Measurements from ENCODE around the gene CADM1.

Gene CADM1

DNA sequence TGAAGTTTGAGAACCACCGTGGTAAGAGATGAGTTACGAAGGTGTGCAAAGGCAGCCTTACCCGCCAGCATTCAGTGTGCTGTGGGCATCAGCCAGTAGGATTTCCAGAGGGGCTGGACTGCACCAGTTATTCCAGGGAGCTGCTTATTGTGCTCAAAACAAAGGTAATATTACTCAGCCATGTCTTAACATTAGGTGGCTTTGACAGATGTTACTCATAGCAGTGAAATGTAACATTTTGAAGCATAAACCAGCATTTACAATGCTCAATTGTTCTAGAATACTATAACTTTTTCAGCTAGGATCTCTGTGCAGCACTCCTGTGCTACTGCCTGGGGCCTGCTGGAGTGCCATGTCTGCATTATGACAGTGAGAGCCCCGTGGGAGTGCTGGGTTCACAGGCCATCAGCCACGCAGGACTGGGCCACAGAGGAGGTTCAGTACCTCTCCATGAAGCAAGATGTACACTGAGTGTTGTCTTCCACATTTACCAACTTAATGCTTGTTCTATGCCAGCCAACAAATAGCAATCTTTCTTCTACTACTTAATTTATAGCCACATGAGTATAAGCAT, 238.1 kb downstream of the CADM1 start:
- Histone ChIP-seq H3K4me1 (ENCODE audit: insufficient read depth, low read length) (peaks cover 13% of the 10 kb centered on the region), H3K27ac (ENCODE audit: low read depth, low read length) (no peak overlapping the region), H3K9ac (ENCODE audit: low read length) (no peak overlapping the region), H3K4me3 (ENCODE audit: low read depth in 1 of 2, low read length in 2 of 2) (no peak overlapping the region), H3K36me3 (ENCODE audit: insufficient read depth, low read length) (no peaks in the 10 kb centered on the region), H3K9me3 (ENCODE audit: low read length) (no peaks in the 10 kb centered on the region), H3K27me3 (ENCODE audit: control insufficient read depth in 1 of 2, insufficient read depth in 2 of 2, low read length in 2 of 2) (no peaks in the 10 kb centered on the region)

DNA sequence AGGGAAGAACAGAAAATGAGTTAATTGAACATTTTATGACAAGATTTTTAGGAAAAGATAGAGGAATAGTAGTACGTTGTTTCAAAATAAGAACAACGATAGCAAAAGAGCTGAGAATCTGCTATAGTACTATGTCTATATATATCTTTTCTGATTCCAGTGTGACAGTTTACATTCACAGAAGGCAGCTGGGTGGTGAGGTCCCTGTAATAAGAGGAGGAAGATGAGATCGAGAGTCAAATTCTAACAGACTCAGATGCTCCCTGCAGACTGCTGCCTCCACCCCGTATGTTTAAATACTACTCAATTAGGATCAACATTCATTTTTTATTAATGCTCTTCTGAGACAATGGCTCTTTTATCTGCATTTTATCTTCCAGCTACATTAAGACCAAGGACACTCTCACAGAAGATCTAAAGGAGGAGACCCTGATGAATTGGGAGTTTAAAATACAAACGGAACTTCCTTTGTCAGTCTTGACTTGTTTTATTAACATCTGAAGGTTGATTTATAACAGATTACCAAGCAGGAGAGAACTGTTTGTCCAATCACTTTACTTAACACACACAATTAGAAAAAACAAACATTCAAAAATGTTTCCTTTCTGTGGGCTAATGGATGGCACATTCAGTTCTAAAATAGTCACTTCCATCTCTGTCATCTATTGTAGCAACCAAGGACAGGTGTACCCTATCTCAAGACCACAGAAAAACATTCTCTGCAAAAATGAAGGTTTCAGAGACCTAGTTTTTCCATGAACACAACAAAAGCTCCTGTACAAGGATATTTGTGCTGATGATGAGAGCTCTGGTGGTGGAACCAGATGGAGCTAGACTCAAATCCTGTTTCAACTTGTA, 240.2 kb downstream of the CADM1 start:
- H3K4me3 ChIP-seq (ENCODE audit: low read depth in 1 of 2, low read length in 2 of 2) = no peak overlapping the region
- H3K9ac ChIP-seq (ENCODE audit: low read length) = no peak overlapping the region

DNA sequence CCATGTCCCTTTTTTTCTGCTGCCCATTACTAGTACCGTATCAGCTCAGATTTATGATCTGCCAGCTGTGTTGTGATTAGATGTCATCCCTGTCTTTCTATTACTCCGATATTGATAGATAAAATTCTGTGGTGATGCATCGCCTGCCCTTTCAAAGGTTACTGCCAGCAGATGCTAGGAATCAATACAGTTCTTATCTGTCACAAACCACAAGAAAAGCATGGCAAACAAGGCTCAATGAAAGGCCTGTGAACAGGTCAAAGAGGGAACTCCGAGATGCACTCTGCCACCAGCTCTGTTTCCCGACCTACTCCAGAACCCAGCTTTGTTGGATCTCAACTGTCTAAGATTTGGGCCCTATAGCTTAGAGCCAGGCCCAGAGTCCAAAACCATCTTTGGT, 246.0 kb downstream of the CADM1 start:
- Histone ChIP-seq H3K9me3 (ENCODE audit: low read length) (no peaks in the 10 kb centered on the region), H3K4me3 (ENCODE audit: low read depth in 1 of 2, low read length in 2 of 2) (no peak overlapping the region), H3K9ac (ENCODE audit: low read length) (no peak overlapping the region), H3K27me3 (ENCODE audit: control insufficient read depth in 1 of 2, insufficient read depth in 2 of 2, low read length in 2 of 2) (no peaks in the 10 kb centered on the region), H3K4me1 (ENCODE audit: insufficient read depth, low read length) (no peaks in the 10 kb centered on the region), H3K36me3 (ENCODE audit: insufficient read depth, low read length) (no peaks in the 10 kb centered on the region), H3K27ac (ENCODE audit: low read depth, low read length) (no peak overlapping the region)

More for the DNA sequence above, 240.2 kb downstream of the CADM1 start:
- Histone ChIP-seq H3K27ac (ENCODE audit: low read depth, low read length) (no peak overlapping the region), H3K9me3 (ENCODE audit: low read length) (no peaks in the 10 kb centered on the region), H3K4me1 (ENCODE audit: insufficient read depth, low read length) (peaks cover 13% of the 10 kb centered on the region), H3K27me3 (ENCODE audit: control insufficient read depth in 1 of 2, insufficient read depth in 2 of 2, low read length in 2 of 2) (no peaks in the 10 kb centered on the region), H3K36me3 (ENCODE audit: insufficient read depth, low read length) (no peaks in the 10 kb centered on the region)

DNA sequence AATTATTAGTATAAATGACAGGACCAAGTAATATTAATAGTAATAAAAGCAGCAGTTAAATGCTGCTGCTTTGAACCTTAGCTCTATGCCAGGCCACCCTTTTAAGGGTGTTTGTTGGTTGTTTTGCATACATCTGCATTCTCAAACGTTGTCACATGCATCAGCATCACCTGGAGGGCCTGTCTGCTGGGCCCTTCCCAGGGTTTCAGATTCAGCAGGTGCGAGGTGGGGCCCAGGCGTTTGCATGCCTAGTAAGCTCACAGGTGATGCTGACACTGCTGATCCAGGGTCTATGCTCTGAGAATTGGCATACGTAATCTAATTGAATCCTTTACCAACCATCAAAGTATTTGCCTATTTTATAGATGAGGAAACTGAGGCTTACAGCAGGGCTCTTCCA, 246.5 kb downstream of the CADM1 start:
- H3K4me3 ChIP-seq (ENCODE audit: low read depth in 1 of 2, low read length in 2 of 2) = no peak overlapping the region
- no peaks in the 10 kb centered on the region for H3K36me3 ChIP-seq (ENCODE audit: insufficient read depth, low read length)
- no peak overlapping the region for H3K27ac ChIP-seq (ENCODE audit: low read depth, low read length)
- H3K27me3 ChIP-seq (ENCODE audit: control insufficient read depth in 1 of 2, insufficient read depth in 2 of 2, low read length in 2 of 2) = no peaks in the 10 kb centered on the region
- no peaks in the 10 kb centered on the region for H3K4me1 ChIP-seq (ENCODE audit: insufficient read depth, low read length)
- H3K9me3 ChIP-seq (ENCODE audit: low read length) = no peaks in the 10 kb centered on the region
- no peak overlapping the region for H3K9ac ChIP-seq (ENCODE audit: low read length)

DNA sequence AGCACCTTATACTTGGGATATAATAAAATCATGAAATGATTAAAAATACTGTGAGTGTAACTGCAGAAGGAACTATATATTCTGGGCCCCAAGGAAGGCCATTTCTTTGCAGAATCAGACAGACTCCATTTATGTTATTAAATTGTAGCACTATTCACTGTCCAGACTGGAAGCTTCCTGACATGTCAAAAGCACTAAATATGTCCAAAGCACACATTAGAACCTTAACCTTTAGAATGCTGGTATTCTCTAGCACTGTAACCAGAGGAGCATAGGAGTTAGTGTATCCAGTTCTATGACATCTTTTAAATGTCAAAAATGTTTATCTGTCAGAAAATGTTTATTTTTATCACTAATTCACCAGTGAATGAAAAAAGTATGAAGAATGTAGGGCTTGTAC, 246.9 kb downstream of the CADM1 start:
- Histone ChIP-seq H3K27ac (ENCODE audit: low read depth, low read length) (no peak overlapping the region), H3K9me3 (ENCODE audit: low read length) (no peaks in the 10 kb centered on the region), H3K36me3 (ENCODE audit: insufficient read depth, low read length) (no peaks in the 10 kb centered on the region), H3K4me1 (ENCODE audit: insufficient read depth, low read length) (no peaks in the 10 kb centered on the region), H3K27me3 (ENCODE audit: control insufficient read depth in 1 of 2, insufficient read depth in 2 of 2, low read length in 2 of 2) (no peaks in the 10 kb centered on the region), H3K4me3 (ENCODE audit: low read depth in 1 of 2, low read length in 2 of 2) (no peak overlapping the region), H3K9ac (ENCODE audit: low read length) (no peak overlapping the region)

DNA sequence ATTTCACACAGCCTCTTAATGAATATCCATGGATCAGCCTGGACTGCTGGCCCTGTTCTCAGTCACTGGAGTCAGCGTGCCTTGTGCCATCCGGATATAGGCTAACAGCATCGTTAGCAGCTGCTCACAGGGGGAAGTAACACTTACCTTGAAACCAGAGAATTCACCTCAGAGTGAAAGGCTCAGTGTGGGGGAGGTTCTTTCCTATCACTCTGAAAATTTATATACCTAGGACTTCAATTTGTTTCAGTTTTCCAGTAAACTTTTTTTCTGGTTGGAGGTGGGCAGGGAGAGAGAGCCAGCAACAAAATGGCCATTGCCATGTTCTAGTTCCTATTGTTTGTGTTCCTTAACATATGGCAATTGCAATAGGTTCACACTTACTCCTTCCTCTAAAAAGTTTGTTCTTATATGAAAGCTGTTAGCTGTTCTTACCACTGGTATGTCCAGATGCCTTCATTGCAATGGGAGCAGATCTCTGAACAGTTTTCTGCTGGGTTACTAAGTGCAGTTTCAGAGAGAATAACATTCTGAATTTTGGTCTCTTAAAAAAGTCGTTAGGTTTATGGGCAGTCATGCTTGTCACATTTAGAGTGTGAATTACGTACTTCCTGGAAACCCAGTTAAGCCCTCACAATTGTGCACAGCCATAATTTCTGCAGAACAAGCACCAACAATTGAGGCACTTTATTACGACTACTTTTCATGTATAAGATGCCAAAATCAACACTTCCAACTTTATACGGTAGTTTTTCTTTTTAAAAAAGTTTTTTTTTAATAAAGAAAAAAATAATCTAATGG, 247.6 kb downstream of the CADM1 start:
- Histone ChIP-seq H3K27me3 (ENCODE audit: control insufficient read depth in 1 of 2, insufficient read depth in 2 of 2, low read length in 2 of 2) (no peaks in the 10 kb centered on the region), H3K9ac (ENCODE audit: low read length) (no peak overlapping the region), H3K36me3 (ENCODE audit: insufficient read depth, low read length) (no peaks in the 10 kb centered on the region), H3K27ac (ENCODE audit: low read depth, low read length) (no peak overlapping the region), H3K4me3 (ENCODE audit: low read depth in 1 of 2, low read length in 2 of 2) (no peak overlapping the region), H3K4me1 (ENCODE audit: insufficient read depth, low read length) (no peaks in the 10 kb centered on the region), H3K9me3 (ENCODE audit: low read length) (no peaks in the 10 kb centered on the region)

DNA sequence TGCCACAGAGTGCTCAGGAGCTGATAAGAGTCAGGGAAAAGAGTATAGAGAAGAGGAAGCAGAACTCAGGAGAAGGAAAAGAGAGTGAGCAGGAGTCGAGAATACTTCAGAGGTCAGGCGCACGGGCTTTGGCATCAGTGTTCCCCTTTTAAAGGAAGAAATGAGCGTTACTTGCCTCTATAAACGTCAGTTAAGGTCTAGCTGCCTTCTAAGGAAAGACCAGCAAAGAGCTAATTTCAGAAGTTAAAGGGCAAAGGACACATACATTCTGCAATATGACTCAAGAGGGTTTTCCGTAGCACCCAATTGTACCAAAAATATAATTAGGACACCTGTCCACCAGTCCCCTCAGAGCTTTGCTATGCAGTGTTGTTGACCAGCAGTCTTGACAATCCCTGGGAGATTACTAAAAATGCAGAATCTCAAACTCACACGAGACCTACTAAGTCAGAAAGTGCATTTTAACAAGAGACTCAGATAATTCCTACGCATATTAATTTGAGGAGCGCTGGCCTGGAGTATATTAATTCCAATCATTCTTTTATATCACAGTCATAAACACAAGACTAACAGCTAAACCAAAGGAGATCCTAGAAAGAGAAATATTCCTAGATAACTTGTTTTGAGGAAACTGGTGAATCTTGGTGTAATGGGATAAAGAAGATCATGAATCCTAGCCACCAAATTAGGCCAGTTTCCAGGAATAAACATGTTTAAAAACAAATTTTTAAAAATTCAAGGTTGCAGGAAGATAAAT, 249.0 kb downstream of the CADM1 start:
- Histone ChIP-seq H3K4me3 (ENCODE audit: low read depth in 1 of 2, low read length in 2 of 2) (no peak overlapping the region), H3K4me1 (ENCODE audit: insufficient read depth, low read length) (no peaks in the 10 kb centered on the region), H3K9me3 (ENCODE audit: low read length) (no peaks in the 10 kb centered on the region), H3K27me3 (ENCODE audit: control insufficient read depth in 1 of 2, insufficient read depth in 2 of 2, low read length in 2 of 2) (no peaks in the 10 kb centered on the region), H3K27ac (ENCODE audit: low read depth, low read length) (no peak overlapping the region), H3K36me3 (ENCODE audit: insufficient read depth, low read length) (no peaks in the 10 kb centered on the region), H3K9ac (ENCODE audit: low read length) (no peak overlapping the region)

DNA sequence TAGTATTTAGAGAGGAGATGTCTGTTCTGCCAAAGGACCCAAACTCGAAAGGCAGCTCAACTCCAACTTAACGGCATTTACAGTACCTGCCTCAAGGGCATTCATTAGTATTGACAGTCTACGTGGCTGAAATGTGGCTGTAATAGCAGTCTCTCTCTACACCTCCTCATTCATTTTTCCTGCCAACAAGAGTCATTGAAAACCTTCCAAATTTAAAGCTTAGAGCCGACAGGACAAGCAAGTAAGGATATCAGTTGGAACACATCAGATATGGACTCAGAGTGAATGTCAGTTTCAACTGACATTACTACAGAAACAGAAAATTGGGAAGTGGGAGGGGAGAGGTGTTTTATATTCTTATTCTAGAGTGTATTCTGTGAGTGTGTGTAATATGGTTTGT, 253.1 kb downstream of the CADM1 start:
- no peaks in the 10 kb centered on the region for H3K27me3 ChIP-seq (ENCODE audit: control insufficient read depth in 1 of 2, insufficient read depth in 2 of 2, low read length in 2 of 2)

DNA sequence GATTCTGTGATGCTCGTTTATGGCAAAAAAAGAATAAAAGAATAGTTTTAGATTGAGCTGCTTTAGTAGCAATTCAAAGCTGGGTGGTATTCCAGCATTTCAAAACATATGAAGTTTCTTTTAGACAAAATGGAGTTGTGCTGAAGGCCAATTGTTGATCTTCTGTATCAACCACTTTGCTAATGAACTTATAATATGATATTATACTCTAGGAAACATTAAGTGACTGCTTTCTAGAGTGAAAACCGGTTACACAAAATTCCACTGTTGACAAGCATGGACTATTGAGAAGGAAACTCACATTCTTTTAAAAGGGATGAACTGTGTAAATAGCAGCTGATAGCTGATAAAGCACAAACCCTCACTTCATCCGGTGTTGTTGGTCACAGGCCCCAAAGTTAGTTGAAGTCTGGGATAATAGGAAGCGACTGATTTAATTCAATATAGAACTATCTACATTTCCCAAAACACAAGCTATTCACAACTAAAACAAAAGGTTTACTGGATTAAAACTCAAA, 255.1 kb downstream of the CADM1 start:
- Histone ChIP-seq H3K27ac (ENCODE audit: low read depth, low read length) (no peak overlapping the region), H3K9me3 (ENCODE audit: low read length) (no peaks in the 10 kb centered on the region), H3K36me3 (ENCODE audit: insufficient read depth, low read length) (no peaks in the 10 kb centered on the region), H3K4me3 (ENCODE audit: low read depth in 1 of 2, low read length in 2 of 2) (no peak overlapping the region), H3K4me1 (ENCODE audit: insufficient read depth, low read length) (no peaks in the 10 kb centered on the region), H3K27me3 (ENCODE audit: control insufficient read depth in 1 of 2, insufficient read depth in 2 of 2, low read length in 2 of 2) (no peaks in the 10 kb centered on the region), H3K9ac (ENCODE audit: low read length) (no peak overlapping the region)

More for the DNA sequence above, 253.1 kb downstream of the CADM1 start:
- no peaks in the 10 kb centered on the region for H3K4me1 ChIP-seq (ENCODE audit: insufficient read depth, low read length)
- no peak overlapping the region for H3K9ac ChIP-seq (ENCODE audit: low read length)
- no peaks in the 10 kb centered on the region for H3K9me3 ChIP-seq (ENCODE audit: low read length)
- no peak overlapping the region for H3K27ac ChIP-seq (ENCODE audit: low read depth, low read length)
- no peaks in the 10 kb centered on the region for H3K36me3 ChIP-seq (ENCODE audit: insufficient read depth, low read length)
- H3K4me3 ChIP-seq (ENCODE audit: low read depth in 1 of 2, low read length in 2 of 2) = no peak overlapping the region

DNA sequence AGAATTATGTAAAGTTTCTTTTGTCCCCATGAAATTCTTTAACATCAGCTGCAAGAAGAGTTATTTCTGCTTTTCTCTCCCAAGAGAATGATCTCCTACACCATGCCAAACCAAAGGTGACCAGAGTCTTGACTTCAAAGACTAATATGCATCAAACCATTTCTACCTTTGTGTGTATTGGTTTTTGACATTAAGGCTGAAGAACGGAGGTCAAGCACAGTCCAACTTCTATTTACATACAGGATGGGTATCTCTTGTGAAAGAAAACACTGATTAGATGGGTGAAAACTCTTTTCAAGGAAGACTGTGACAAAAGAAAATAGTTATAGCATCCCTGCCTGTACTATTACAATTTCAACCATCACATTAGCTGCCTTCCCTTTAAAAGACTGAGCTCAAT, 256.3 kb downstream of the CADM1 start:
- Histone ChIP-seq H3K9ac (ENCODE audit: low read length) (no peak overlapping the region), H3K27me3 (ENCODE audit: control insufficient read depth in 1 of 2, insufficient read depth in 2 of 2, low read length in 2 of 2) (no peaks in the 10 kb centered on the region), H3K36me3 (ENCODE audit: insufficient read depth, low read length) (no peaks in the 10 kb centered on the region)

DNA sequence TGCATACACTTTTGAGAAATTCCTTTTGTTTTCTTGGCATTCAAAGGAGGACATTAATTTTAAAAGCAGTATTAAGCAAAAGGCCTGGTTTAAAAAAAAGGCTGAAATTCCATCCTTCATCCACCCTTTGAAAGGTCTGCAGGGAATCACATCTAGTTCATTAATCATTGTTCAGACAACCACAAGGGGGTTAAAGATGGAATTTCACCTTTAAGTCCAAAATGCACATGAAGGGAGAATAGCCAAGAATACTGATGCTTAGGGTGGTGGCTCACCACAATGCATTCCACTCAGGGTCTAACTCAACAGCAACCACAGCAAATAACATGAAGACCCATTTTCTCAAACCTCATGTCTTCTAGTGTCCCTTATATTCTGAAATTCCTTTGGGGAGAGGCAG, 256.9 kb downstream of the CADM1 start:
- H3K9me3 ChIP-seq (ENCODE audit: low read length) = no peaks in the 10 kb centered on the region
- no peaks in the 10 kb centered on the region for H3K36me3 ChIP-seq (ENCODE audit: insufficient read depth, low read length)

More for the DNA sequence above, 256.3 kb downstream of the CADM1 start:
- H3K9me3 ChIP-seq (ENCODE audit: low read length) = no peaks in the 10 kb centered on the region
- H3K4me1 ChIP-seq (ENCODE audit: insufficient read depth, low read length) = no peaks in the 10 kb centered on the region
- no peak overlapping the region for H3K27ac ChIP-seq (ENCODE audit: low read depth, low read length)
- no peak overlapping the region for H3K4me3 ChIP-seq (ENCODE audit: low read depth in 1 of 2, low read length in 2 of 2)

More for the DNA sequence above, 256.9 kb downstream of the CADM1 start:
- Histone ChIP-seq H3K4me3 (ENCODE audit: low read depth in 1 of 2, low read length in 2 of 2) (no peak overlapping the region), H3K4me1 (ENCODE audit: insufficient read depth, low read length) (no peaks in the 10 kb centered on the region), H3K9ac (ENCODE audit: low read length) (no peak overlapping the region), H3K27me3 (ENCODE audit: control insufficient read depth in 1 of 2, insufficient read depth in 2 of 2, low read length in 2 of 2) (no peaks in the 10 kb centered on the region), H3K27ac (ENCODE audit: low read depth, low read length) (no peak overlapping the region)
